SKM-1 (cell line): ENCODE data around the gene KIF6.
"Not testable (repeated sequence)": the region's sequence is repeated elsewhere in the genome, so short reads cannot be mapped to it uniquely, and the experiment has no call there.

ENCODE experiments used
- DNase-seq: peaks from one replicate; lab custom pipeline; 2025; ENCODE audit not compliant: unreplicated experiment; lab: John Stamatoyannopoulos, UW

Gene KIF6

DNA sequence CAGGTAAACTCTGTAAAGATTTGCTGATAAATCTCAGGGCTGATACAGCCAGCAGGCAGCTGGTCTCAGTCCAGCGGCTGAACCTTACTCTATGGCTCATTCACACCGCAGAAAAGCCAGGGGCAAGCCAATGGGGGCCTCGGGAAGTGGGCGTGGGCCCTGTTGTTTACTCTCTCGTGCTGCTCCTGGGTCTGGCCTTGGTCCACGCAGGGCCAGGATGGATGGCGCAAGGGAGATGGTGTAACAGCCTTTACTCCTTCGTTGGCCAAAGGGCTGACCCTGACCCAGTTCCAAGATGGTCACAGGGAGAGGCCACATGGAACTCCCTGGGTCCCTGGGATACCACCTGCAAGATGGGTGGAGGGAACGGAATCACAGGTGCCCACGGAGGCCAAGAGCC is 427.1 kb downstream of the KIF6 start:
- DNase-seq: no peak

DNA sequence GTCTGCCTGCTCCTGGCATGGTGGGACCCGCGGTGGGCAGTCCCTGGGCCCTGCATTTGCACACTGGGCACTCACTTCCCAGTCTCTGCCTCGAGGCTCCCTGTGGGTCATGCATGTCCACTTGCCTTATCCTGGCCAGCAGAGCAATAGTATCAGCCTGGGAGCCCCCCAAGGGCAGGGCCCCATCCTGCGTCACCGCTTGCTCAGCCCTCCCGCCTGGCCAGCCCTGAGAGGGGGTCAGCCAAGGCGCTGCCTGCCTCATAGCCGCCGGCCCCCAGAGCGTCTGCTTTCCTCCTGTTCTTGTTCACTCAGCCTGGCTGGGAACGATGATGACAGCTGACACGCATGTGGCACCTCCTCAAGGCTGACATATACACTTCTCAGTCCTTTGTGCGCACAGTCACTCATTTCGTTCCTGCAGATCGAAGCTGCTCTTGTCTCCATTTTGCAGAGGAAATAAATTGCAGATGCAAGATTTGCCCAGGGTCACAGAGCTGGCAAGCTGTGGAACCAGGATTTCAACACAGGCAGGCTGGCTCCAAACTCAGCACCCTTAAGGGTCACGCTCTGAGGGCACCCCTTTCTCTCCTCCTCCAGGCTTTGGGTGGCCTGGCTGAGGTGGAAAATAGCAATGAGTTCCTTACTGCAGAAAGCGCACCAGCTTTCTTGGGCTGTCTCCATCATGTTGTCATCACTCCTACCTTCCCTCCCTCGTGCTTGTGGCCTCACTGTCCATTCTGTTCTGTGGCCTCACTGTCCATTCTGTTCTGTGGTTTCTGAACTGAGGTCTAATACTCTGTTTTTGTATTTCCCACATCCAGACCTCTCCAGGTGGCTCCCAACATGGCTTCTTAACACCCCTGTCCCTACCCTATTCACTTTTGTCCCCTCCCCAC is 428.2 kb downstream of the KIF6 start:
- DNase-seq: no peak

DNA sequence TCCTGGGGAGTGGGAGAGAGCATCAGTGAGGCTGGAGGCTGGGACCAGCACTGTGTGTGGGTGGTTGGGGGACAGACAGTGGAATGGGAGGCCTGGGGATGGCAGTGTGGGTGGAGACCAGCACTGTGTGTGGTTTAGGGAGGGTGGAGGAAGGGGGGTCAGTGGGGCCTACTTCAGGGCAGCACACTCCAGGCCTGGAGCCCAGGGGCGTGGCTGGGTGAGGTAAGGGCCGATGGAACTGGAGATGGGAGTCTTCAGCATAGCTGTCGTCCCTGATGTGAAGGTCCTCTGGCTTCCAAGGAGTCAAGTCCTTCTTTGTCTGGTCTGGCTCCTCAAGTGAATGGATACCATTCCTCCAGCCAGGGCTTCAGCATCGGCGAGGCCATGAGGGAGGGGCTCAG is 429.6 kb downstream of the KIF6 start:
- no peak for DNase-seq

DNA sequence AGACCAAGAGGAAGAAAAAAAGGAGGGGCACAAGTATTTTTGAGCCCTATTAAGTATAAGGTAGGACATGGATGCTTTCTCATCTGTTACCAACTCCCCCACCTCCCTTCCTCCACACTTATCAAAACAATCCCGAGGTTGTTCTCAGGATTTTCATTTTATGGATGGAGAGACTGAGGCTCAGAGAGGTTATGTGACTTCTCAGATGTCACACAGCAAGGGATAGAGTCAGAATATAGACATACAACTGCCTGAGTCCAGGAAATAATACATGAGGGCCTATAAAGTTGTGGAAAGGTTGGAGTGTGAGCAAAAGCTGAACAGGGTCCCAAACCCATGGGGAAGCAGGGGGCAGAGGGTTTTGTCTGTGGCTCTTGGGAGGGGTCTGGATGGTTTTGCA is 430.3 kb downstream of the KIF6 start:
- DNase-seq: no peak

DNA sequence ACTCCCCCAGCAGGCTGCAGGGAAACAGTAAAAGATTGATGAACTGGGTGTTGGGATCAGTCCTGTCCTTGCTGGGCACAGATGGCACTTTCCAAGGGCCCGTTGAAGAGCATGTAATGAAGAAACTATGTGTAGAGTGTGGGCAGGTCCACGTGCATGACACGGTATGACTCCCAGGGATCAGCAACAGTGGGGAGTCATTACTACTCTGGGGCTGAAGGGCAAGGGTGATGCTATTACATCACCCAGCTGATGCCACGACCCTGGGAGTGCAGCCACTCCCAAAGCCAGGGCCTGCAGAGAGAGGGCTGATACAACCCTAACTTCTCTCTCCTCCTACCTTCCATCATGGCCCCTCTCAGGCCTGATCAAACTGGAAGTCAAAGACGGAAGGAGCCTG is 431.1 kb downstream of the KIF6 start:
- DNase-seq: no peak

DNA sequence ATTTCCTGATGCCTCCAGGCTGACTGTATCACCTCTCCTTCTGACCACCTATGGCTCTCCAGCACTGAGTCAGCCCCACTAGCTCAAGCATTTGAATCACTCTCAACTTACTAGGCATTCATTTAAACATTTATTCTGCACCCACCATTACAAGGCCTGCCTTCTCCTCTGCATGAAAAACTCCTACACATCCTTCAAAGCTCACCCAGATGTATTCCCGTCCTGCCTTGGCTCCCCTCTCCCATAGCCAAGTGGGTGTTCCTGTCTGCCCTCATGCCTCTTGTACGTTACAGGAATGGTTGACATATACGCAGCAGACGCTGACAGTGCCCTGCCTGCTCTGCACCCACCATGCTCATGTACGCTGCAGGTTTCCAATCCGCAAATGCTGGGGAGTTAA is 432.6 kb downstream of the KIF6 start:
- DNase-seq: no peak

DNA sequence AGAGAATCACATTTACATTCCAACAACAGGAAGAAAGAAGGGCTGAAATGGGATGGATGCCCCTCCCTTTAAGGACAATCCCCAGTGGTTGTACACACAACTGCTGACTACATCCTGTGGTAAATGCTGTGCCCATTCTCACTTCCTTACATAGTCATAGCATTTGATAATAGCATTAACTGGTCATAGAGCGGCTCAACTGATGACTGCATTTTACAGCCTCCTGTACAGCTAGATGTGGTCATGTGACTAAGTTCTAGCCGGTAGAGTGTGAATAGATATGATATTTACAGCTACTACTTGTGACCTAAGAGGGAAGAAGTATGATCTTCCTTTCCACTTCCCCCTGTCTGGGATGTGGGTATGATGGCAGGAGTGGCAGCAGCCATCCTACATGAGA is 435.7 kb downstream of the KIF6 start:
- no peak for DNase-seq

DNA sequence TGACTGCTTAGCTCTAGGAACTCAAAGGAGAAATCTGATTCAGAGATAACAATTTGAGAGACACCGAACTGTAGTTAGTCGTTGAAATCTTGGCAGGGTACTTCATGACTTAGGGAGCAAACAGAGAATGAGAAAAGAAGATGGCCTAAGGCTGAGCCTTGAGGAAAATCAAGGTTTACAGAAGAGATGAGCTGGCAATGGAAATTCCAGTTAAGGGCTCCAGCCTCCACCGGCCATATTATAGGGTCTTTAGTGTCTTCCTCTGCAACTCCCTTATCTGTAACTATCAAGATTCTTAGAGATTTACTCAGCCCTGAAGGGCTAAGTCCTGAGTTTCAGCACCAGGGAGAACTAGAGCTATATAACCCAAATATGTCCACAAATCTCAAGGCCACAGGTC is 437.6 kb downstream of the KIF6 start:
- DNase-seq: no peak

DNA sequence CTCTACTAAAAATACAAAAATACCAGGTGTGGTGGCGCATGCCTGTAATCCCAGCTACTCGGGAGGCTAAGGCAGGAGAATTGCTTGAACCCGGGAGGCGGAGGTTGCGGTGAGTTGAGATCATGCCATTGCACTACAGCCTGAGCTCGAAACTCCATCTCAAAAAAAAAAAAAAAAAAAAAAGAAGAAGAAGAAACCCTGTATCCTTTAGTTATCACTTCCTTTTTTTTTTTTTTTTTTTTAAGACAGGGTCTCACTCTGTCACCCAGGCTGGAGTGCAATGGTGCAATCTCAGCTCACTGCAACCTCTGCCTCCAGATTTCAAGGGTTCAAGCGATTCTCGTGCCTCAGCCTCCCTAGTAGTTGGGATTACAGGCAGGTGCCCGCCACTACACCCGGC is 438.6 kb downstream of the KIF6 start:
- DNase-seq: not testable (repeated sequence)

DNA sequence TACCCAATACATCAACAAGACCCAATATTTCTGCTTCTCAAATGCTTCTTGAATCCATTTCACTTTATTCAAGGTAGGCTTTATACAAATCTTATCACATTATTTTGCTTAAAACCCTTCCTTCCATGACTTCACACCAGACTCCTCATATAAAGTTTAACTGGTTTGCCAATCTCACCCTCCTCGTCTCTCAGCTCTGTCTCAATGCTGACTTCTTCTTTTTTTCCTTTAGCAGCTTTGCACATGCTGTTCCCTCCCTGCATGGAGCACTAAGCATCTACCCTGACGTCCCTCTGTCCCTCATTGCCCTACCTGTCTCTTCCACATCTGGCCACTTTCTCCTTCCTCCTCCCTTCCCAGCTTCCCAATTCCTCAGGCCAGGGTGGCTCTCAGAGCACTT is 442.4 kb downstream of the KIF6 start:
- DNase-seq: no peak

DNA sequence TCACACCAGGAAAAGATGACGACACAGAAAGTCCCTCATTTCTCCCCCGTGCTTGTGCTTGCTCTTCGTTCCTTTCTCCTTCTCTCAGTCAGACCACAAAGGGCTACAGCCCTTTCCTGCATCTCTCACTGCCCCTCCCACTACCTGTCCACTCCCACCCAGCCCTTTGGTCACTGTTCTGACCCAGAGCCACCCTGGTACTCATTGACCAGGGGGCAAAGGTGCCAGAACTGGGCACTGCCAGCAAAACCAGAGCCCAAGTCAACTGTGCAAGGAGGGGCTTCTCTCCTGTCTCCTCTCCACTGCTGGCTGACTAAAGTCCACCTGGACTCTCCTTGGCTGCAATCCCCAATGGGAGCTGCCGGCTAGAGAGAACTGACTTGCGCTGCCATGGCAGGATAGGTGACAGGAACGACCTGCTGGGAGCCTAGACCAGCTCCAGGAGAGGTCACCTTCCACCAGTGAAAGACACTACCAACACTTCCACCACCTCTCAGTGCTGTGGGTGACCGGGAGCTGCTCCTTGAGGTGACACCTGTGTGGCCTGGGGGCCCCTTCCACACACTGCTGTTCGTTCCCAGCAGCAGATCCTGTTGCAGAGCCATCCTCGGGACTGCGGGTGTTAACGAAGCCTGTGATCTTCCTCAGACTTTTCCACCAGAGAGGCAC is 443.8 kb downstream of the KIF6 start:
- no peak for DNase-seq

DNA sequence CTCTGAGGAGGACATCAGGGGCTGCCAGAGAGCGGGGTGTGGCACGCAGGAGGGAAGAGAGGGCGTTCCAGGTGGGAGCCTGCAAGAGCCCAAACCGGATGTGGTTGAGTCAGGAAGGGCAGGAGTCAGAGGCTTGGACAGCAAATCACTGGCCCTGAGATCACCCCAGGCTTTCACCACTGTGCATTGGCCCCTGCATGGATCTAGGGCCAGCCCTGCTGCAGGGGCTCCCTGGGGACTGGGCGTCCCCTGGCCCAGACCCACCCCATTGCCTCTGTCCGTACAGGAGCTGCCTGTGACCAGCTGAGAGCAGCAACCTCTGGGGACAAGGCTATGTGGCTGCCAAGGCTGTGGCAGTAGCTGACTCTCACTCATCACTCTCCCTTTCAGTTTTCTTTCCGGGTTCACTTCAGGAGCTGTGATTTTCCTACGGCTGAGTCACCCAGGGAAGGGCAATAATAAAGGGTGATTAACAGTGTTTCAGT is 444.9 kb downstream of the KIF6 start:
- DNase-seq: no peak
